HG02798 (cell line): ENCODE results near the gene WDR86.
A peak's percentile ranks its signal among the peaks of the same experiment; 100 is the strongest.

ENCODE experiments used
- ATAC-seq: cut with Tn5 transposase; IDR thresholded peaks from one replicate; pipeline ENCODE4 v1.9.1; 2021; ENCODE audit warnings: mild to moderate bottlenecking; ENCODE audit not compliant: unreplicated experiment, poor library complexity

Gene WDR86

GRCh38 chr7:151409667-151410404 lies at the start of gene WDR86:
WDR86 (minus strand) TSS chr7:151410038; CDS start chr7:151409589, 449 bp downstream.
- no peak for ATAC-seq

DNA sequence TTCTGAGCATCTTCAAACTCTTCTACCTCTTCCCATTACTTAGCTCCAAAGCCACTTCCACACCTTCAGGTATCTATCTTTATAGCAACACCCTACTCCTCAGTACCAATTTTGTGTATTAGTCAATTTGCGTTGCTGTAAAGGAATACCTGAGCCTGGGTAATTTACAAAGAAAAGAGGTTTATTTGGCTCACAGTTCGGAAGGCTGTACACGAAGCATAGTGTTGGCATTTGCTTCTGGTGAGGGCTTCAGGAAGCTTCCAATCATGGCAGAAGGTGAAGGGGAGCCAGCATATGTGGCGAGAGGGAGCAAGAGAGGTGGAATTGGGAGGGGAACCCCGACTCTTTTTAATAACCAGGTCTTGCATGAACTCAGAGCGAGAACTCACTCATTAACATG lies 47.7 kb upstream of the WDR86 start:
- no peak for ATAC-seq

DNA sequence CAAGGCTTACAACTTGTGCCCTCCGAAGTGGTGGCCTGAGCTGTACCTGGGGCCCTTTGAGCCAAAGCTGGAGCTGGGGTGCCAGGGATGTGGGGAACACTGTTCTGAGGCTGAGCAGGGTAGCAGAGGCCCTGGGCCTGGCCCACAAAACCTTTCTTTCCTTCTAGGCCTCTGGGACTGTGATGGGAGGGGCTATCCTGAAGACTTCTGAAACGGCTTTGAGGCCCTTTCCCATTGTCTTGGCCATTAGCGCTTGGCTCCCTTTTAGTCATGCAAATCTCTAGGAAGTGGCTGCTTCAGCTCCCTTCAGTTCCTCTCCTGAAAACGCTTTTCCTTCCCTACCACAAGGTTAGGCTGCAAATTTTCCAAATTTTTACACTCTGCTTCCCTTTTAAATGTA lies 46.9 kb upstream of the WDR86 start:
- no peak for ATAC-seq

- ATAC-seq: no peak
These were observed 46.4 kb upstream of the WDR86 start for GRCh38 chr7:151456276-151456675.

- ATAC-seq: no peak
These were observed 45.9 kb upstream of the WDR86 start for GRCh38 chr7:151455690-151456089.

- ATAC-seq: no peak
These were observed 45.2 kb upstream of the WDR86 start for GRCh38 chr7:151454932-151455530.

DNA sequence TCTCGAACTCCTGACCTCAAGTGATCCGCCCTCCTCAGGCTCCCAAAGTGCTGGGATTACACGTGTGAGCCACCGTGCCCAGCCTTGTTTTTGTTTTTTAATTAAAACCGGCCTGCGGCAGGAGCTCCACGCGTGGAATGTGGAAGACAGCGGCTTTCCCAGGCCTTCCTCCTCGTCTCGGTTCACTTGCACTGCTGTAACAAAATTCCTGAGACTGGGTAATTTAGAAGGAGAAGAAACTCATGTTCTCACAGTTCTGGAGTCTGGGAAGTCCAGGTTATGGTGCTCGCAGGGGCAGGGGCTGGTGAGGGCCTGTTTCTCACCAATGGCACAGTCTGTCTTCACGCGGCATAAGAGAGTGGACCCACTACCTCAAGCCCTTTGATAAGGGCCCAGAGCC lies 44.5 kb upstream of the WDR86 start:
- no peak for ATAC-seq

DNA sequence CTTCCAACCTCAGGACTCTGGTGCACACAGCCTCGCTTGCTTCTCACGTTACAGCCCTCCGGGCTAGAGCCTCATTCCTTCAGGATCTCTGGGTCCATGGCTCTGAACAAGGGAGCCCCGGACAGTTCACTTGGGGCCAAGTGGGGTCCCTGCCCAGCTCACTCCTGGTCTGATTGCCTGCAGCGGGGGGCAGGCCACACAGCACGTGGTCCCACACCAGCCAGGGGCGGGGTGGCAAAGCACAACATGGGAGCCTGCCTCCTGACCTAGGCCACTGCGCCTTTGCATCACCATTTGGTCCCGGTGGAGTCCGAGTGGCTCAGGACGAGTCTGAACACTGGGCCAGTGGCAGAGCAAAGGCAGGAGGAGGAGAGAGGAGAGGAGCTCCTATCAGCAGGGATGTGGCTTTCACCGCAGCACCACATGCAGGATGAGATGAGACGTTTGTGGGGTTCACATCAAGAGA lies 43.5 kb upstream of the WDR86 start:
- ATAC-seq: no peak

DNA sequence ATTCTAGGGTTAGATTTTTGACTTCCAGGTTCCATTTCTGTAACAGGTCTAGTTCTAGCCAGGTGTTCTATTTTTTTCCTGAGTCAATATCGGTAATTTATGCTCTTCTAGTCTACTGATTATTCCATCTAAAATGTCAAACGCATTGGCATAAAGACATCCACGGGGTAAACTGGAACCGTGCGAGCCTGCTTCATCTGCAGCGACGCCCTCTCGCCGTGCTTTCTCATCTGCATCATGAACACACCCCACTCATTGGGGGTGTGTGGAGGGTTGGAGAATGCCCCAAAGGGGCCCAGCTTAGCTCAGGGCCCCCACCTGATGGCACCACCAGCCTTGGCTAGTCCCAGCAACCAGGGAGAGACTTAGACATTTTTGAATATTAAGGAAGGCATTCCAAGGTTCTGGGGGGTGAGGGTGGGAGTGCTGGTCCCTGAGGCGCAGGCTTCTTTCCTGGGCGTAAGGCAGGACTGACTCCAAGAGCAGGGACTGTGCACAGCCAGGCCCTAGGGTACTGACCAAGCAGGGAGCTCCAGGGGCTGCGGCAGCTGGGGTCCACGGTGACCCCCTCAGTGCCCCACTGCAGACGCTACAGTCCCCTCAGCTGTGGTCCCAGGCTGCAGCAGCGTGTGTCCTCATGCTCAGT lies 43.0 kb upstream of the WDR86 start:
- ATAC-seq: no peak

DNA sequence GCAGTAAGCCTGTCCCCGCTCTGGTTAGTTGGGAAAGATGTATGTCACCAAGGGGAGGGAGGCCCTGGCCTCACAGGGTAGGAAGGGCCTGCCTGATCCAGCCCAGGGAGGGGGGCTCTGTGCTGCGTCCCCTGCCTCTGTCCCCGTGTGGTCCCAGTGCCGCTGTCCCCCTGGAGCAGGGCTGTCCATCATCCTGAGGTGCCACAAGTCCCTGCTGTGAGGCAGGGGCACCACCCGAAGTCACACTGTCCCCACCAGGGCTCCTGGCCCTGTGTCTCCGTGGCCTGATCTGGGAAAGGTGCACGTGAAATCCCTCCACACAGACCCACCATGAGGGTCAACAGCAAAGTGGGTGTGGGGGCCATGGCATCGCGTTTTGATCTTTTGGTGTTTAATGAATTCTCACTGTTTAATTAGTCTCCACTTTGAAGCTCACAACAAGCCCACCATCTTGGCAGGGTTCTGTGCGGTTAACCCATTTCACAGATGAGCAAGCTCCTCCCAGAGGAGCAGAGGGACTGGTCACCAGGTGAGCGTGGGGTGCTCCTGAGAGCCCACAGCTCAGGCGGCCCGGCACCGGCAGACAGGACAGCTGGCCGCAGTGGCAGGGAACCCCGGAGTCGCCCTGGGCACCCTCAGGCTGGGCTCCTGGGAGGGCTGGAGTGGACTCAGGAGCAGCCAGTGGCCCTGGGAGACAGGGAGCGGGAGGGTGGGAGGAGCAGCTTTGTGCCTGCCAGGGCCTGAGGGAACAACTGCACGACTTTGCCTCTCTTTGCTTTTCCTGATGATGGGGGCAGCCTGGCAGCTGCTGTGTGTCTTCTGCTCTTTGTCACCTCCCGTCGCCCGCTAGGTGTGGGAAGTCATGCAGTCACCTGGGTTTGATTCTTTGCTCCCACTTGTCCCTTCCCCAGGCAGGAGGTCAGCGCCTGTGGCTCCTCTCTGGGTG lies 42.1 kb upstream of the WDR86 start:
- ATAC-seq: no peak

DNA sequence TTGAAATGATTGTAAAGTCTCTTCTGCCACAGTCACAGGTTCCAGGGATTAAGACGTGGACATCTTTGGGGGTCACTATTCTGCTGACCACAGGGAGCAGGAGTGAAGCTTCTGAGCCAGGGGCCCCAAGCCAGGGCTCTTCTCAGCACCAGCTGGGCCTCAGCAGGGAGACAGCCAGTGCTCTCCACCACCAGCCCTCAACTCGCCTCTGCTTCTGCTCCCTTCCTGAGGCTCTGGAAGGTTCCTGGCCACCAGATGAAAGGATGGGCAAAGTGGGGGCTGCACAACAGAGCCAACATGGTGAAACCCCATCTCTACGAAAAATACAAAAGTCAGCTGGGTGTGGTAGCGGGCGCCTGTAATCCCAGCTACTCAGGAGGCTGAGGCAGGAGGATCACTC lies 41.3 kb upstream of the WDR86 start:
- no peak for ATAC-seq

- ATAC-seq: no peak
These were observed 40.2 kb upstream of the WDR86 start for GRCh38 chr7:151449990-151450389.

DNA sequence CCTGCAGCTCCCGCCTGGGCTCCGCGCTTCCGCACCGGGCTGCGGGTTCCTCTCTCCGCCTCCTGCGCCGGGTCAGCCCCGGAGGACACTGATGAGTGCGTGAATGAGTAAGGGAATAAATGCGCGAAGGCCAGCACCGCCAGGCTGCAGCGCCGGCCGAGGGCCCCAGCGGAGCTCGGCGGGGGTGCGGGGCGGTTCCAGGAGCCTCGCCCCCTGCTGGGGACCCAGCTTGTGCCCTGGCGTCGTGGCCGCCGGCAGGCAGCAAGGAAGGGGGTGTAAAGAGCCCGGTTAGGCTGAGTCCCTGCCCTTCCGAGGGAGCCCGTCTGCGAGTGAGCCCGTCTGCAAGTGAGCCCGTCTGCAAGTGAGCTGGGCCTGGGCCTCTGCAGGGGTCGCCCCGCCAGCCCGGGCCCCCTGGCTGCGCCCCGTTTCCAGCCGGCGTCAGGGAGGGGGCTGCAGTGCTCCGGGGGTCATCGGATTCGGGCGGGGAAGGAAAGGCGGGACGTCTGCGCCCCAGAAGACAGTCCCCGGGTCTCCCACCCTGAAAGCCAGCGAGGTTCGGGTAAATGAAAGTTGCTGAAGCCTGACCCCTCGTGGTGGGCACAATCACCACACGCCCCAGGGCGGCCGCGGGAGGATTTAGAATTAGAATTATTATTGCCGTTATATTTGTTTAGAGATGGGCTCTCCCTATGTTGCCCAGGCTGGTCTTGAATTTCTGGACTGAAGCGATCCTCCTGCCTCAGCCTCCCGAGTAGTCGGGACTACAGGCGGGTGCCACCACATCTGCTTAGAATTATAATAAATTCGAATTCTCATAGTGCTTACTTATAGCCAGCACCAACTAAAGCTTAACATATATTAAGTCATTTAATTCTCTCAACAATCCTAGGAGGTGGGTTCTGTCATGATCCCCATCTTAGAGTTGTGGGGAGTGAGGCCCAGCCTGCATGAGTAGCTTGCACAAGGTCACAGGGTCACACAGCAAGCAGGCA lies 38.7 kb upstream of the WDR86 start:
- ATAC-seq: peak; percentile 77

DNA sequence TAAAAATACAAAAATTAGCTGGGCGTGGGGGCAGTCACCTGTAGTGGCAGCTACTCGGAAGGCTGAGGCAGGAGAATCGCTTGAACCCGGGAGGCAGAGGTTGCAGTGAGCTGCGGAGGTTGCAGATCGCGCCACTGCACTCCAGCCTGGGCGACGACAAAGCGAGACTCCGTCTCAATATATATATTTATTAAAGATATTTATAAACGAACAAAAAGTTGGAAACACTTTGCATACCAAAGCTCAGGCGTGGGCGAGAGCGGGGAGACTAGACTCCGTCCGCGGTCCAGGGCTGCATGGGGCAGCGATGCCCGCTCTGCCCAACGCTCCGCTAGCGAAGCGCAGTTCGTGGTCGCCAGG lies 38.0 kb upstream of the WDR86 start:
- no peak for ATAC-seq

- ATAC-seq: no peak
These were observed 37.5 kb upstream of the WDR86 start for GRCh38 chr7:151447312-151447711.

GRCh38 chr7:151446412-151446811 lies 36.6 kb upstream of the WDR86 start:
- ATAC-seq: no peak

DNA sequence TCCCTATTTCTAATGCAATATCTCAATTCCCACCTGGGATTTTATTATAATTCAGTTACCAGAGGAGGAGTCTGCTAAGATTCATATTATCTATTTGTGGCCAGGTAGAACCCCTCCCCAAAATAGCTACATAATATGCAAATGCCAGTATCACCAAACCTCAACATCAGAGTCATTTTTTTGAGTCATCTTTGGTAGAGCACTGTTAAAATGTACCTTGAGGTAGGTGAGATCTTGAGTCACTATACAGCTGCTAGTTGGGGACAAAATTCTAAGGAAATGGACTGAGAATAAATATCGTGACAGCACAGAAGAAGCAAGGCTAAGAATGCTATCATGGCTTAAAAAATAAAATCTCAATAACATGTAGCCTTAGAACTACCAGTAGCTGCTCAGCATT lies 34.8 kb upstream of the WDR86 start:
- ATAC-seq: no peak

DNA sequence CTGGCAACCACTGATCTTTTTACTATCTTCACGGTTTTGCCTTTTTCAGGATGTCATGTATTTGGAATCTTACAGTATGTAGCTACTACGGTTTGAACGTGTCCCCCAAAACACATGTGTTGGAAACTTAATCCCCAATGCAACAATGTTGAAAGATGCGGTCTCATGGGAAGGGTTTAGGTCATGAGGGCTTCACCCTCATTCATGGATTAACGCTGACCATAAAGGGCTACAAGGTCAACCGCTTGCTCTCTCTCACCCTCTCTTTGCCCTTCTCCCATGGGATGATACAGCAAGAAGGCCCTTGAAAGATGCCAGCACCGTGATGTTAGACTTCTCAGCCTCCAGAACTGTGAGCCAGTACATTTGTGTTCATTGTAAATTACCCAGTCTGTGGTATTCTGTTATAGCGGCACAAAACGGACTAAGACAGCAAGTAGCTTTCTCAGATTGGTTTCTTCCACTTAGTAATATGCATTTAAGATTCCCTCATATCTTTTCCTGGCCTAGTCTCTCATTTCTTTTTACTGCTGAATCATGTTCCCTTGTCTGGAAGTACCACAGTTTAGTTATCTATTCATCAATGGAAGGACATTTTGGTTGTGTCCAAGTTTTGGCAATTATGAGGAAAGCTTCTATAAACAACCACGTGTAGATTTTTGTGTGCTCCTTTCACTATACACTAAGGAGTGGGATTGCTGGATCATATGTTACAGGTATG lies 33.1 kb upstream of the WDR86 start:
- no peak for ATAC-seq
